Trophoblast cell (in vitro differentiated cells and primary cell): ENCODE measurements around the gene VDR.

Experiments used
- DNase-seq, 2 donors: peaks; one replicate each; pipeline ENCODE4 v3.0.0-alpha.2; 2016
- H2AFZ ChIP-seq: 2 replicates; pipeline ENCODE4 v1.6.1; 2013; ENCODE audit warnings: low read length, moderate library complexity, mild to moderate bottlenecking; ENCODE audit not compliant: insufficient read depth, poor library complexity
- H2AK5ac ChIP-seq: 2 replicates; pipeline ENCODE4 v1.6.1; 2013; ENCODE audit warnings: mild to moderate bottlenecking, low read length
- H2BK120ac ChIP-seq: 2 replicates; pipeline ENCODE4 v1.6.1; 2013; ENCODE audit warnings: low read length, mild to moderate bottlenecking, moderate library complexity; ENCODE audit not compliant: insufficient read depth, poor library complexity
- H2BK12ac ChIP-seq: 2 replicates; pipeline ENCODE4 v1.6.1; 2013; ENCODE audit warnings: mild to moderate bottlenecking, low read length, moderate library complexity
- H2BK5ac ChIP-seq: 2 replicates; pipeline ENCODE4 v1.6.1; 2013; ENCODE audit warnings: low read length, low read depth, moderate library complexity, mild to moderate bottlenecking; ENCODE audit not compliant: poor library complexity
- H3K14ac ChIP-seq: 2 replicates; pipeline ENCODE4 v1.6.1; 2013; ENCODE audit warnings: mild to moderate bottlenecking, low read length
- H3K18ac ChIP-seq: 2 replicates; pipeline ENCODE4 v1.6.1; 2013; ENCODE audit warnings: mild to moderate bottlenecking, low read length
- H3K23ac ChIP-seq: 2 replicates; pipeline ENCODE4 v1.6.1; 2013; ENCODE audit warnings: low read length
- H3K27ac ChIP-seq: 2 replicates; pipeline ENCODE4 v1.5.1; 2013; ENCODE audit warnings: low read depth, mild to moderate bottlenecking, inconsistent platforms, low read length, moderate library complexity
- H3K27me3 ChIP-seq: 2 replicates; pipeline ENCODE4 v1.6.1; 2013; ENCODE audit warnings: inconsistent platforms, mild to moderate bottlenecking, low read length, moderate library complexity; ENCODE audit not compliant: insufficient read depth
- H3K36me3 ChIP-seq, 2 experiments: 1 replicate in 1 of 2; 2 replicates in 1 of 2; pipeline ENCODE4 v1.6.1; 2013; ENCODE audit warnings: low read length in 2 of 2, mild to moderate bottlenecking in 2 of 2, moderate library complexity in 1 of 2; ENCODE audit not compliant: insufficient read depth in 2 of 2, control insufficient read depth in 1 of 2
- H3K4ac ChIP-seq: 2 replicates; pipeline ENCODE4 v1.6.1; 2013; ENCODE audit warnings: low read depth, mild to moderate bottlenecking, low read length, moderate library complexity
- H3K4me1 ChIP-seq, 2 experiments: 1 replicate in 1 of 2; 2 replicates in 1 of 2; pipeline ENCODE4 v1.6.1; 2013; ENCODE audit warnings: low read length in 2 of 2, mild to moderate bottlenecking in 2 of 2, moderate library complexity in 1 of 2; ENCODE audit not compliant: insufficient read depth in 2 of 2, control insufficient read depth in 1 of 2
- H3K4me2 ChIP-seq: 2 replicates; pipeline ENCODE4 v1.6.1; 2013; ENCODE audit warnings: inconsistent platforms, mild to moderate bottlenecking, low read length, moderate library complexity
- H3K4me3 ChIP-seq: 2 replicates; pipeline ENCODE4 v1.5.1; 2013; ENCODE audit warnings: mild to moderate bottlenecking, low read depth, low read length, inconsistent platforms
- H3K79me1 ChIP-seq: one replicate; pipeline ENCODE4 v1.6.1; 2013; ENCODE audit warnings: low read length
- H3K79me2 ChIP-seq: 2 replicates; pipeline ENCODE4 v1.6.1; 2013; ENCODE audit warnings: low read length, mild to moderate bottlenecking; ENCODE audit not compliant: control insufficient read depth, insufficient read depth, poor library complexity
- H3K9ac ChIP-seq: 2 replicates; pipeline ENCODE4 v1.6.1; 2013; ENCODE audit warnings: mild to moderate bottlenecking, low read length
- H3K9me3 ChIP-seq: 2 replicates; pipeline ENCODE4 v1.6.1; 2013; ENCODE audit warnings: low read depth, mild to moderate bottlenecking, control low read depth, inconsistent platforms, low read length; ENCODE audit not compliant: insufficient read depth
- H4K12ac ChIP-seq: 2 replicates; pipeline ENCODE4 v1.6.1; 2013; ENCODE audit warnings: low read depth, mild to moderate bottlenecking, low read length, moderate library complexity
- H4K8ac ChIP-seq: 2 replicates; pipeline ENCODE4 v1.6.1; 2013; ENCODE audit warnings: low read depth, mild to moderate bottlenecking, low read length, moderate library complexity
- H4K91ac ChIP-seq: one replicate; pipeline ENCODE4 v1.6.1; 2013; ENCODE audit warnings: low read depth, mild to moderate bottlenecking, low read length, moderate library complexity
- WGBS: extraction: QIAGEN DNeasy Blood & Tissue Kit; methylation state at CpG from one replicate; pipeline ENCODE4 v1.1.7; 2013; ENCODE audit warnings: missing lambda C conversion rate; ENCODE audit not compliant: insufficient read length, insufficient coverage; ENCODE audit errors: extremely low coverage; 5-methylcytosine and 5-hydroxymethylcytosine counted together

VDR gene

DNA sequence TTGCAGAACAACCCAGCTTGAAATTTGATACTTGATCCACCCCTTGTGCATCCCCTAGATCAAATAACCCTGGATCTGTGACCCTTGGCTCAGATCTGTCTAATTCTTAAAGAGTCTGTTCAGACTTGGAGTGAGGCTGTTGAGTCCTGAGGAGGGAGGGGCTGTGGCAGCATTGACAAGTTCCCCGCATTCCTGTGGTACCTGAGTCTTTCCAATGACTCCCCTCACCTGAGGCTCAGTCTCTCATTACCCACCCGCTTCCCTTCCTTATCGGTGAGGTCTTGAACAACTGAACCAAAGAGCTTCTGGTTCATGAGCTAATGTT, 69.0 kb downstream of the VDR start:
- peak overlapping the region; percentile 78 for H2BK12ac ChIP-seq
- no peak overlapping the region for H2AK5ac ChIP-seq
- no CpG with 5 or more reads among the region's 3 CpGs for WGBS
- H3K14ac ChIP-seq: no peak overlapping the region
- H3K4me2 ChIP-seq: peak overlapping the region; percentile 9
- no peak overlapping the region for H4K91ac ChIP-seq
- H3K18ac ChIP-seq: no peak overlapping the region
- no peak overlapping the region for H3K23ac ChIP-seq
- no peak overlapping the region for H4K8ac ChIP-seq
- H3K27ac ChIP-seq: peak overlapping the region; percentile 62
- H2AFZ ChIP-seq: no peak overlapping the region
- no peak for DNase-seq
- H3K27me3 ChIP-seq: no peaks in the 10 kb centered on the region
- H3K4ac ChIP-seq: no peak overlapping the region
- no peak overlapping the region for H4K12ac ChIP-seq
- H3K79me2 ChIP-seq: peaks cover 3% of the 10 kb centered on the region
- no peak overlapping the region for H3K4me3 ChIP-seq
- H3K9me3 ChIP-seq: no peaks in the 10 kb centered on the region
- H3K4me1 ChIP-seq: peaks cover 20 to 21% of the 10 kb centered on the region in 2 experiments
- H2BK120ac ChIP-seq: no peak overlapping the region
- no peaks in the 10 kb centered on the region for H3K36me3 ChIP-seq
- H2BK5ac ChIP-seq: no peak overlapping the region
- H3K79me1 ChIP-seq: peaks cover 16% of the 10 kb centered on the region
- H3K9ac ChIP-seq: no peak overlapping the region

DNA sequence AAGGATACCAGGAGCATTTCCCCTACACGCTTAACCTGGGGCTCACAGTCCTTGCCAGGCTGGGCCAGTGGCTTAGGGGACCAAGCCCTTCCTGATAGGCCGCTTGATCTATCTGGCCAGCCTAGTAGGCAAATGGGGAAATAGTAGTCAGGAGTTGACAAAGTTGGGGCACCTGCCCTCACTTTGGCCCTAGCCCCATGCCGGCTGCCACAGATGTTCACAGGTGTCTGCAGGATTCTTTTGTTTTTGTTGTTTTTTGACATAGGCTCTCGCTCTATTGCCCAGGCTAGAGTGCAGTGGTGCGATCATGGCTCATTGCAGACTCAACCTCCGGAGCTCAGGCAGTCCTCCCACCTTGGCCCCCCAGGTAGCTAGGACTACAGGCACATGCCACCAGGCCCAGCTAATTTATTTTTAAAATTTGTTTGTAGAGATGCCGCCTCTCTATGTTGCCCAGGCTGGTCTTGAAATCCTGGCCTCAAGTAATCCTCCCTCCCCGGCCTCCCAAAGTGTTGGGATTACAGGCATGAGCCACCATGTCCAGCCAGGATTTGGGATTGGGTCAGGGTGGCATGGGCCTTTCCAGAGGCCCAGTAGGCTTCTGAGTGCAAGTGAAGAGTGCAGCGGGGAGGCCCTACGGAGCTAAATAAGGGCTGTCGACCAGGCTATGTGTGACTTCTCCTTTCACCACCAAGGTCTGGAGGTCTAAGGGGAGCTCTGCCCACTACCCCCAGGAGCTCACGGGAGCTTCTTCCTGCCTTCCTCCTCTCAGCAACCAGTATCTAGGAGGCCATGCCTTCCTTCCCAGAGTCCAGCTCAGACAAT, 69.6 kb downstream of the VDR start:
- no peak overlapping the region for H2AFZ ChIP-seq
- no peak overlapping the region for H3K23ac ChIP-seq
- peaks cover 3% of the 10 kb centered on the region for H3K79me2 ChIP-seq
- H3K27ac ChIP-seq: peak overlapping the region; percentile 66
- no peaks in the 10 kb centered on the region for H3K27me3 ChIP-seq
- H3K9me3 ChIP-seq: no peaks in the 10 kb centered on the region
- peaks cover 16% of the 10 kb centered on the region for H3K79me1 ChIP-seq
- H3K4me1 ChIP-seq: peaks cover 20 to 21% of the 10 kb centered on the region in 2 experiments
- H3K4me2 ChIP-seq: no peak overlapping the region
- peak overlapping the region; percentile 66 for H2BK12ac ChIP-seq
- H2AK5ac ChIP-seq: peak overlapping the region; percentile 80
- no peak overlapping the region for H4K12ac ChIP-seq
- H4K91ac ChIP-seq: peak overlapping the region; percentile 88
- WGBS: no CpG with 5 or more reads among the region's 12 CpGs
- no peak overlapping the region for H3K9ac ChIP-seq
- no peak overlapping the region for H3K4me3 ChIP-seq
- H3K4ac ChIP-seq: no peak overlapping the region
- peak overlapping the region; percentile 60 for H2BK5ac ChIP-seq
- H3K14ac ChIP-seq: peak overlapping the region; percentile 74
- H3K36me3 ChIP-seq: no peaks in the 10 kb centered on the region
- DNase-seq: no peak
- H4K8ac ChIP-seq: peak overlapping the region; percentile 64
- peak overlapping the region; percentile 35 for H3K18ac ChIP-seq
- H2BK120ac ChIP-seq: peak overlapping the region; percentile 54

DNA sequence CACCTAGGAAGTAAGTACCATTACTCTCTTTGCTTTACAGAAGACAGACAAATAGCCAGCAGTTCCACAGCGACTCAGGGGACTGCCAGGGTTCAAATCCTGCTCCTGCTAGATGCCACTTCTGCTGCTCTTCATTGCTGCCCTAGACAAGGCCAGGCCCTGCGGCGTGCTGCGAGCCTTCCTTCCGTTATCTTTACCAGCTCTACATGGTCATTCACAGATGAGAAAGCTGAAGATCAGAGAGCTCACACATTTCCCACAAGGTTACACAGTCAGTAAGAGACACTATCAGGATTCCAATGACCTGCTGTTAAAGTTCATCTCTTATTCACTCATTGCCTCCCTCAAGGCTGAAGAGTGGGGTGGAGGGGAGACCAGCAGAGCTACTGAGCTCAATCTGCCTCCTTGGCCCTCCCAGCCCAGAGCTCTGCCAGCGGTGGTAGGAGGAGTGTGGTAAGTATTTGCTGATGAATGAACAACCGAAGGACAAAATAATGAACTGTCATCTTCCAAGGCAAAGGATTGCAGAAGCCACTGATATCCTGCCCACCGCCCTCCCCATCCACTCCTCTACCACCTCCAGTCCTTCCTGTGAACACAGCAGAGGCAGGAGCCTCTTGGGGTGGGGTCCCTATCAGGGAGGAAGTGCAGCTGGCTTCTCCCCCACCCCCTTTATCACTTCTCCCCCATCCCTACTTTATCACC, 70.4 kb downstream of the VDR start:
- no peaks in the 10 kb centered on the region for H3K9me3 ChIP-seq
- peaks cover 24% of the 10 kb centered on the region in 2 experiments for H3K4me1 ChIP-seq
- peaks cover 20% of the 10 kb centered on the region for H3K79me1 ChIP-seq
- peak overlapping the region; percentile 34 for H3K14ac ChIP-seq
- DNase-seq: no peak
- H3K4me3 ChIP-seq: no peak overlapping the region
- WGBS: no CpG with 5 or more reads among the region's 8 CpGs
- peak overlapping the region; percentile 54 for H2BK120ac ChIP-seq
- H3K79me2 ChIP-seq: peaks cover 3% of the 10 kb centered on the region
- no peaks in the 10 kb centered on the region for H3K36me3 ChIP-seq
- H2AFZ ChIP-seq: peak overlapping the region; percentile 6
- peak overlapping the region; percentile 33 for H3K18ac ChIP-seq
- H4K12ac ChIP-seq: no peak overlapping the region
- no peak overlapping the region for H3K23ac ChIP-seq
- H3K4me2 ChIP-seq: no peak overlapping the region
- H2AK5ac ChIP-seq: peak overlapping the region; percentile 80
- peak overlapping the region; percentile 88 for H4K91ac ChIP-seq
- H3K27me3 ChIP-seq: no peaks in the 10 kb centered on the region
- H2BK12ac ChIP-seq: peak overlapping the region; percentile 66
- H3K9ac ChIP-seq: no peak overlapping the region
- no peak overlapping the region for H4K8ac ChIP-seq
- H2BK5ac ChIP-seq: peak overlapping the region; percentile 15
- no peak overlapping the region for H3K4ac ChIP-seq
- H3K27ac ChIP-seq: no peak overlapping the region

DNA sequence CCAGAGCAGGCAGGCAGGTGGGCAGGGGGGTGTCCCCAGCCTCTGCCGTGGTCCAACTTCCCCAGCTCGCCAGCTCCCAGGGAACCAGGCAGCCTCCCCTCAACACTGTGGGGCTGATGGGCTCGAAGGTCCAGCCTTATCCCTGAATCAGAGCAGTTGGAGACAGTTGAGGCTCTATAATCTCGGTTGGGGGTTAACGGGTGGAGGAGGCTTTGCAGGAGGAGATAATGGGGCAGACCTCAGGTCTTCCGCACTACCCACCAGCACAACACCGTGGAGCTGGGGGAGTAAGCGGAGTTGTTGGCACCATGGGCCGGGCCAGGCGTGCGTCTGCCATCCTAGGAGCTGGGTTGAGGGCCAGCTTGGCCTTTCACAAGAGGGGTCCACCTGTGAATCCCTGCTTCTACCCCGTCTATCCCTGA, 71.2 kb downstream of the VDR start:
- Histone ChIP-seq H2BK120ac (peak overlapping the region; percentile 58), H3K4me2 (no peak overlapping the region), H3K27me3 (no peaks in the 10 kb centered on the region), H2AK5ac (peak overlapping the region; percentile 82), H3K79me2 (peaks cover 3% of the 10 kb centered on the region), H2AFZ (no peak overlapping the region), H2BK5ac (peak overlapping the region; percentile 9), H3K4me1 (peaks cover 30% of the 10 kb centered on the region in 2 experiments), H3K18ac (peak overlapping the region; percentile 33), H3K23ac (no peak overlapping the region), H2BK12ac (peak overlapping the region; percentile 70), H3K4ac (no peak overlapping the region), H3K27ac (no peak overlapping the region), H3K9ac (no peak overlapping the region), H3K4me3 (no peak overlapping the region), H4K91ac (peak overlapping the region; percentile 23), H4K12ac (no peak overlapping the region), H3K9me3 (no peaks in the 10 kb centered on the region), H3K36me3 (no peaks in the 10 kb centered on the region), H3K79me1 (peaks cover 25% of the 10 kb centered on the region), H3K14ac (no peak overlapping the region), H4K8ac (no peak overlapping the region)
- DNase-seq: no peak
- WGBS: no CpG with 5 or more reads among the region's 12 CpGs
